T-helper 1 cell treated with Interleukin-12 subunit alpha and Interleukin-12 subunit beta and Interleukin-4 antibody, amounts not matched to agents 30 μg/mL and 1 μg/mL, for 36 hours (primary cell): ENCODE data around the gene HNRNPAB.
"Not testable (repeated sequence)": the region's sequence is repeated elsewhere in the genome, so short reads cannot be mapped to it uniquely, and the experiment has no call there.

ENCODE experiments used
- H3K27ac Mint-ChIP-seq: one replicate; pipeline ENCODE4 v1.8.0; 2021; ENCODE audit warnings: mild to moderate bottlenecking, mixed read lengths
- H3K27me3 Mint-ChIP-seq: one replicate; pipeline ENCODE4 v1.8.0; 2021; ENCODE audit warnings: low read depth, mixed read lengths
- H3K36me3 Mint-ChIP-seq: one replicate; pipeline ENCODE4 v1.8.0; 2021; ENCODE audit warnings: low read depth, mixed read lengths
- H3K4me1 Mint-ChIP-seq: one replicate; pipeline ENCODE4 v1.8.0; 2021; ENCODE audit warnings: low read depth, mixed read lengths
- H3K4me3 Mint-ChIP-seq: one replicate; pipeline ENCODE4 v1.8.0; 2021; ENCODE audit warnings: mild to moderate bottlenecking, moderate library complexity, mixed read lengths
- H3K9me3 Mint-ChIP-seq: one replicate; pipeline ENCODE4 v1.8.0; 2021; ENCODE audit warnings: mixed read lengths

HNRNPAB gene

DNA sequence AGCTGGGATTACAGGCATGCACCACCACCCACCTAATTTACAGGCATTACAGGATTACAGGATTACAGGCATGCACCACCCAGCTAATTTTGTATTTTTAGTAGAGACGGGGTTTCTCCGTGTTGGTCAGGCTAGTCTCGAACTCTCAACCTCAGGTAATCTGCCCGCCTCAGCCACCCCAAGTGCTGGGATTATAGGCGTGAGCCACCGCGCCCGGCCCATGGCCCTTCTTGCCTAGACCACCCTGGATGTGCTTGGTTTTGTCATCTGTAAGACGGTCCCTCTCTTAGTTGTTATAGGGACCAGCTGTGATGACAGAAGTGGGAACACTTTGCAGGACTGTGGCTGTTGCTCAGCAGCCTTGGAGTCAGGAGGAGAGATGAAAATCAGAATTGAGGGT, 31.8 kb downstream of the HNRNPAB start:
- H3K27ac Mint-ChIP-seq: no peak overlapping the region
- peaks cover 5% of the 10 kb centered on the region for H3K36me3 Mint-ChIP-seq
- no peaks in the 10 kb centered on the region for H3K27me3 Mint-ChIP-seq
- no peaks in the 10 kb centered on the region for H3K9me3 Mint-ChIP-seq
- no peak overlapping the region for H3K4me3 Mint-ChIP-seq
- peaks cover 44% of the 10 kb centered on the region for H3K4me1 Mint-ChIP-seq

DNA sequence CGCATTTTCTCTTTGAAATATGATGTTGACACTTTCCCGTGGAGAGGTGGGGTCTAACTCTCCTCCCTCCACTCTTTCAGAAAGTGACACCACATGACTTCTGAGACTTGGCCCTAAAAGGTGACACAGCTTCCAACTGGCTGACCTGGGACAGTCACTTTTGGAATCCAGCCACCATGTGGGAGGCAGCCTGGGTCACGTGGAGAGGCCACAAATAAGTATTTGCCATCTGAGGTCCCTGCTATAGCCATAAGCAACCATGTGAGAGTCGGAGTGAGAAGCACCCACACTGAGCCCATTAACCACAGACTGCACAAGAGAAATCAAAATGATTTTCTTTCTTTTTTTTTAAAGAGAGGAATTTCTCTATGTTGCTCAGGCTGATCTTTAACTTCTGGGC, 32.3 kb downstream of the HNRNPAB start:
- Mint-ChIP-seq H3K4me1 (peaks cover 42% of the 10 kb centered on the region), H3K36me3 (no peaks in the 10 kb centered on the region), H3K9me3 (no peaks in the 10 kb centered on the region), H3K4me3 (no peak overlapping the region), H3K27ac (peak overlapping the region; percentile 76), H3K27me3 (no peaks in the 10 kb centered on the region)

DNA sequence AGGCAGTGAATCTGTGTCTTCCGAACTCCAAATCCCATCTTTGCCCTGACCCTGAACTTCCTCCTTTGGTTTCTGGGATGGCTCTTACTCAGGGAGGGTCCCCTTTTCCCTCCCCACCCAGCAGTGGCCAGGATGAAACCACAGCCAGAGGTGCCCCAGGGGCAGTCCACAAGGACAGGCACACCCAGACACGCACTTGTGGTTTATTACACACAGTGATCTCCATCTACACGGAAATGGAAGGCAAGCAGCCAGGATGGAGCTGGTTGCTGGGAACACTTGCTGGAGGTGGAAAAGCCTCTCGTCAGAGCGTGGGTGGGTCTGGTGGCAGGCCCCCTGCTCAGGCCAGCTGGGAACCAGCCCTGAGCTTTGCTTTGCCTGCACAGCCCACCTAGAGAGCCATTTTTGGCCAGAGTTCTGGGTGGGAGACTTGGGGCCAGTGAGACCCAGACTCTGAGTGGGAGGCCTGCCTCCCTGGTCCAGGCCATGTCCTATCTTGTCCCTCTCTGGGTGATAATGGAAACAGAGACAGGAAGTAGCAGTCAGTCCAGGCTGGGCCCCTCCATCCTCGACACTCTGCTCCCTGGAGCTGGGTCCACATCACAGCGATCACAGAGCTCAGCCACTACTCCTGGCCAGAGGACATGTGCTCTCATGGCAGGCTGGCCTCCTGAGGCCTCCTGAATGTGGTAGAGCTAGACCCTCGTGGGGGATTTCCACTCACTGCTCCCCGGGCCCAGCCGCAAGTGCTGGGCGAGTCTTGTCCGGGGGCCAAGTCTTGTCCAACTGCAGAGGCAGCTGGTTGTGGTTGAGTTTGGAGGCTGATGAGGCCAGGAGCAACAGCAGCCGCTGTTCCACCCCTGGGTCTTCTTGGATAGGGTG, 33.3 kb downstream of the HNRNPAB start:
- Mint-ChIP-seq H3K9me3 (no peaks in the 10 kb centered on the region), H3K4me3 (no peak overlapping the region), H3K27ac (peak overlapping the region; percentile 93), H3K36me3 (no peaks in the 10 kb centered on the region), H3K27me3 (no peaks in the 10 kb centered on the region), H3K4me1 (peaks cover 45% of the 10 kb centered on the region)

DNA sequence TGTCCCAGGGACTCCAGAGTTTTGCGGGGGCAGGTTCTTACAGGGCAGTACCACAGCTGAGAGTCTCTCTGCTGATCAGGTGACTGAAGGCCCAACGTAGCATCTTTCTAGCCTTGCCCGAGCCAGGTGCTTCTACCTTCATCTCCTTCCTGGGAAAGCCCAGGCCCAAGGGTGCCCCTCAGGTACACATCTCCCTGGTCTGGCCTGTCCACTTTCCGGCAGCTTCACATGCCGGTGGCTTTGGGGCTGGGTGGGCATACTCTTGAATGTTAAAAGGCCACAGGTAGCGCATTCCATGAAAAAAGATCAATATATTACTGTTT, 33.9 kb downstream of the HNRNPAB start:
- H3K36me3 Mint-ChIP-seq: no peaks in the 10 kb centered on the region
- H3K4me1 Mint-ChIP-seq: peaks cover 42% of the 10 kb centered on the region
- no peaks in the 10 kb centered on the region for H3K9me3 Mint-ChIP-seq
- peak overlapping the region; percentile 93 for H3K27ac Mint-ChIP-seq
- no peaks in the 10 kb centered on the region for H3K27me3 Mint-ChIP-seq
- peak overlapping the region; percentile 42 for H3K4me3 Mint-ChIP-seq

DNA sequence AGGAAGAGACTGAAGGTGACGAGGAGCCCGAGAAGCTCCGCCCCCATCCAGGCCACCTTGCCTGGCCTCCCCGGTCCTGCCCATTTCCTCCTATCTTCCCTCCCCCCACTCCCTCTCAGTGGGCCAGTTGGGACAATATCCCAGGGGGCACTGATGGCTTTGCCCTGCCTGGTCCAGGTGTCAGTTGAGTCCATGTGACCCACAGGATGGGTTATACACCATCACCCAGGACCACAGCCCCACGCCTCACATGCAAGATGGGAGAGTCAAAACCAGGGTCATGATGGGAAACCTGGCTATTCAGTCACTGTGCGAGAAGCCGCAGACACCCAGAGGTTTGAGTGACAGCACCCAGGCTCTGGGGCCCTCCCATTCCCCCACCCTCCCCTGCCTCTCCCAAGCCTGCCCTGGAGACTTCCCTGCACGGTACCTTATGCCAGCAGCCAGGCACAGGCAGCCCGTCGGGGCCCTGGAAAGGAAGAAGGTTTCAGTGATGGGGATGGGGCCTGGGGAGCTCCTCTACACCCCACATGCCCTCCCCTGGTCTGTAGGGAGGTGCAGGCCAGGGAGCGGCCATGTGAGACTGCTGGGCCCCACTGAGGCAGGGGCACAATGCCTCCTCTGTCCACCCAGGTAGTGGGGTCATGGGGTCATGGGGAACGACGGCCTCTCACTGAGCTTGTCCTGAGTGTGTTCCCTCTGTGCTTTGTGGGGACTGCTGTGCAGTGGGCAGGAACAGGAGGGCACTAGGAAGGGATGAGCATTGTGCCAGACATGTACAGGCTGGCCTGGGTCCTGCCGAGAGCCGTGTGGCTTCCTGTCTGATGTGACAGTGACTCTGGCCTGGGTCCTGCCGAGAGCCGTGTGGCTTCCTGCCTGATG, 34.6 kb downstream of the HNRNPAB start:
- Mint-ChIP-seq H3K4me1 (peaks cover 40% of the 10 kb centered on the region), H3K9me3 (no peaks in the 10 kb centered on the region), H3K27me3 (no peaks in the 10 kb centered on the region), H3K36me3 (no peaks in the 10 kb centered on the region), H3K27ac (peak overlapping the region; percentile 93), H3K4me3 (peak overlapping the region; percentile 63)

DNA sequence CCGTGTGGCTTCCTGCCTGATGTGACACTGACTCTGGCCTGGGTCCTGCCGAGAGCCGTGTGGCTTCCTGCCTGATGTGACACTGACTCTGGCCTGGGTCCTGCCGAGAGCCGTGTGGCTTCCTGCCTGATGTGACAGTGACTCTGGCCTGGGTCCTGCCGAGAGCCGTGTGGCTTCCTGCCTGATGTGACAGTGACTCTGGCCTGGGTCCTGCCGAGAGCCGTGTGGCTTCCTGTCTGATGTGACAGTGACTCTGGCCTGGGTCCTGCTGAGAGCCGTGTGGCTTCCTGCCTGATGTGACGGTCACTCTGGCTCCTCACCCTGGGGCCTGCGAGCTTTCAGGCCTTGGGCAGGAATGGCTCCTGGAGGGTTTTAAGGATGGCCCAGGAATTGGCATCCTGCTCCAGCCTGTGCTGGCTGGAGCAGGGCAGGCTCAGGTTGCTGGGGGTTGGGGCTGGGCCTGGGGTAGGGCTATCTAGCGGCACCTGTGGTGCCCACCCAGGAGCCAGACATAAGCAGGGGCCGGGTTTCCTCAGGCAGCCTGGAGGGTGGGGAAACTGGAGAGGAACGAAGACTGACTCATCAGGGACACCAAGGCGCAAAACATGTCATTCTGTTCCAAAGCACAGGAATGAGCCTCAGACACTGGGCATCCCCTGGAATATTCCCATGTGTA, 35.4 kb downstream of the HNRNPAB start:
- H3K27me3 Mint-ChIP-seq, H3K9me3 Mint-ChIP-seq, H3K36me3 Mint-ChIP-seq: not testable (repeated sequence)
- Mint-ChIP-seq H3K4me1 (peaks cover 40% of the 10 kb centered on the region), H3K4me3 (peak overlapping the region; percentile 48), H3K27ac (peak overlapping the region; percentile 90)

DNA sequence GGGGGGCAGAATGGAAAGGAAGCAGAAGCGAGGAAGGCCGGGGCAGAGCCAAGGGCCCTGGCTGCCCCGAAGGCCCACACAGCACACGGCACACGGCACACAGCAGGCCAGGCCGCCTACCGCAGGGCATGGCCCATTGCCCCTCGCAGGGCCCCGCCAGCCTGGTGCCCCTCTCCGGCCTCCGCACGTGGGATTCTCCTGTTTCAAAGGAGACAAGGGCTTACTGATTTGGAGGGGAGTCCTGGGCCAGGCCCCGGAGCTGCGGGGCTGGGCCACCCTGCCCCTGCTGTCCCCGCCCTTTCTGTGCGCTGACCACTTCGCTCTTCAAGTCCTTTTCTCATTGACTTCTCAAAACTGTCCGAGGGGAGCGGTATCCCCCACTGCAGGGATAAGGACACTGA, 36.0 kb downstream of the HNRNPAB start:
- Mint-ChIP-seq H3K4me3 (peak overlapping the region; percentile 75), H3K27me3 (no peaks in the 10 kb centered on the region), H3K36me3 (no peaks in the 10 kb centered on the region), H3K9me3 (no peaks in the 10 kb centered on the region), H3K27ac (peak overlapping the region; percentile 92), H3K4me1 (peaks cover 36% of the 10 kb centered on the region)

DNA sequence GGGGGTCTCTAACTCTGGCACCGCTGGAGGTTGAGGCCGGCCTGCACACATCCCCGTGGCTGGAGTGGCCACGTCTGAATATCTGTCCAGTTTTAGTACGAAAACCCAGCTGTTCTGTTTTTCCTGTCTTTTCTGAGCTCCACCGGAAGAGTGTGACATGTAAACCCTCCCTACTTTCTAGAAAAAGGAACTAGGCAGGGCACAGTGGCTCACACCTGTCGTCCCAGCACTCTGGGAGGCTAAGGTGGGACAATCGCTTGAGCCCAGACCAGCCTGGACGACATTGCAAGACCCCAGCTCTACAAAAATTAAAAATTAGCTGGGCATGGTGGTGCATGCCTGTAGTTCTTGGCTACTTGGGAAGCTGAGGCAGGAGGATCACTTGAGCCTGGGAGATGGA, 36.4 kb downstream of the HNRNPAB start:
- Mint-ChIP-seq H3K27ac (peak overlapping the region; percentile 92), H3K9me3 (no peaks in the 10 kb centered on the region), H3K27me3 (no peaks in the 10 kb centered on the region), H3K4me1 (peaks cover 34% of the 10 kb centered on the region), H3K4me3 (peak overlapping the region; percentile 75), H3K36me3 (no peaks in the 10 kb centered on the region)

DNA sequence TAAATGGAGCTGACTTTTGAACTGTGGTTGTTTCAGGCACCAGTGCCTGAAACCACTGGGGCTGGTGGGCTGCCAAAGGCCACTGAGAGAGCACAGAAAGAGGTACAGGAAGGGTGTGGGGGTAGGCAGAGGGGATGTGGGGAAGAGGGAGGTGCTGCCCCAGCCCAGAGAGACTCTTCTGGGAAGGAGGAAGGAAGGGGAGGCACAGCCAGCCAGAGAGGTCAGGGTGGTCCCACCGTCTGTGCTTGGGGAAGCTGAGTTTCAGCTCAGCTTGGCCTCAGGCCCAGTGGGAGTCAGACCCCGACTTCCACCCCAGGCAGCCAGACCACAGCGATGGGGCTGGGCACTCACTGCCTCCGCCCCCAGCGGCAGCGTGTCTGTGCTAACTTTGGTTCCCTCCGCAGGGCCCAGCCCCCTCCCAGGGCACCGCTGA, 36.9 kb downstream of the HNRNPAB start:
- Mint-ChIP-seq H3K27me3 (no peaks in the 10 kb centered on the region), H3K4me1 (peaks cover 34% of the 10 kb centered on the region), H3K4me3 (peak overlapping the region; percentile 75), H3K27ac (peak overlapping the region; percentile 92), H3K9me3 (no peaks in the 10 kb centered on the region), H3K36me3 (no peaks in the 10 kb centered on the region)

DNA sequence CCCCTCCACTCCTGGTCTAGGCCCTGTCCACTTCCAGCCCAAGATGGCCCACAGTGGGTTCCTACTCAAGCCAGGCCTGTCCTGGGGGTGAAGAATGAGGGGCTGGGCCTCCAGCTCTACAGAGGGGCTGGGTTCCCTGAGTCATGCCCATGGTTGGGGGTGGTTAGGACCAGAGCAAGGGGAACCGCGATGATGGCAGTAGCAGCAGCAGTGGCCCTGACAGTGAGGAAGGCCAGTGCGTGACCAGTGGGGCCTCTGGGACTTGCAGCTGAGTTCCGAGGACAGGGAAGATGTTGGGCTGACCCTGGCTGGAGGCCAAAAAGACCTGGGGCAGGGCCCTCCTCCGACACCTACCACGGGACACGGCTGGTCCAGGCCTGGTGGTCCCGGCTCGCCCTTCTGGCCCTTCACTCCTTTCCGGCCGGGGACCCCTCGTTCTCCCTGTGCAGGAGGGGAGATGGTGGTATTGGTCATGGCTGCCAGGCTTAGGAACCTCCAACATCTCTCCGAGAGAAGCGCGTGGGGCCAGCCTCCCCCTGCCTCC, 37.4 kb downstream of the HNRNPAB start:
- Mint-ChIP-seq H3K4me1 (peaks cover 32% of the 10 kb centered on the region), H3K4me3 (peak overlapping the region; percentile 17), H3K36me3 (no peaks in the 10 kb centered on the region), H3K9me3 (no peaks in the 10 kb centered on the region), H3K27me3 (no peaks in the 10 kb centered on the region), H3K27ac (no peak overlapping the region)

DNA sequence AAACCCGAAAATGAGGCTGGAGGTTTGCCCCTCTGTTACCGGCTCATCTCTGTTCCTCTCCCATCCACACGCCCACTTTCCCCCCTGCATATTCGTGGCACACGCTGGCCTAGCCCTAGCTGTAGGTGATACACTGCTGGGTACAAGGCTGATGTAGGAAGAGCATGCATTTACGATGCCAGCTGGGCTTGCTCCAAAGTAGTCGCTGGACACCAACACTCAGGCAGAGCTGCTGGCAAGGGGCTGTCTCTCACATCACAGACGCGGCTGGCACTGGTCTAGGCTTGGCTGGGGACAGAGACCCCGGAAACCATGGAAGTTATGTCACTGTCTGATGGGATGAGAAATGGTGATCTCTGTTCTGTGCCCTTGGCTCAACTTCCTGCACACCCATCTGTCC, 38.1 kb downstream of the HNRNPAB start:
- Mint-ChIP-seq H3K27ac (peak overlapping the region; percentile 42), H3K9me3 (no peaks in the 10 kb centered on the region), H3K4me1 (peaks cover 30% of the 10 kb centered on the region), H3K4me3 (peak overlapping the region; percentile 42), H3K36me3 (no peaks in the 10 kb centered on the region), H3K27me3 (no peaks in the 10 kb centered on the region)

DNA sequence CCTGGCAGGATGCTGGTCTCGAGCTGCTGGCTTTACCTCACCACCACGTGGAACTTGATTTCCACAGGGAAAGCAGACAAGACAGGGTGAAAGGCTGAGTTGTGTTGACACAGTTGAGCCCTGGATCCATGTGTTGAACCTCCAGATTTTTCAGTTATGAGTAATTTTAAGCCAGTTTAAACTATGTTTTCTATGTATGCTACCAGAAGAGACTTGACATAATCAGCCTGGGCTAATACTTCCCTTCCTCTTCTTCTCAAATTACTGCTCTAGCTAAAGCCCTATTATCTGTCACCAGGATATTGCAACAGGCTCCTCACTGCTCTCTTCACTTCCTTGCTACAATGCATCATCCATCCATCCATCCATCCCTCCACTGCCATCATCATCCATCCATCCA, 40.2 kb downstream of the HNRNPAB start:
- no peak overlapping the region for H3K4me3 Mint-ChIP-seq
- H3K27me3 Mint-ChIP-seq: no peaks in the 10 kb centered on the region
- no peaks in the 10 kb centered on the region for H3K36me3 Mint-ChIP-seq
- no peak overlapping the region for H3K27ac Mint-ChIP-seq
- no peaks in the 10 kb centered on the region for H3K9me3 Mint-ChIP-seq
- peaks cover 22% of the 10 kb centered on the region for H3K4me1 Mint-ChIP-seq

DNA sequence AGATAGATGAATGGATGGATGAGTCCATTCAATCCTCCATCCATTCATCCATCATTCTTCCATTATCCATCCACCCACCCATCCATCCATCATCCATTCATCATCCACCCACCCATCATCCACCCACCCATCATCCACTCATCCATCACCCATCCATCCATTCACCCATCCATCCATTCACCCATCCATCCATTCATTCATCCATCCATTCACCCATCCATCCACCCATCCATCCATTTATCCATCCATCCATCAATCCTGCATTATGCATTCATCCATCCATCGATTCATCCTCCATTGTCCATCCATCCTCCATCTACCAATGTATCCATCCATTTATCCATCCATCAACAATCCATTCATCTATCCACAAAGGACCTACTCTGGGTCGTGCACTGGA, 41.1 kb downstream of the HNRNPAB start:
- peaks cover 22% of the 10 kb centered on the region for H3K4me1 Mint-ChIP-seq
- no peaks in the 10 kb centered on the region for H3K27me3 Mint-ChIP-seq
- H3K27ac Mint-ChIP-seq: no peak overlapping the region
- H3K36me3 Mint-ChIP-seq: no peaks in the 10 kb centered on the region
- no peak overlapping the region for H3K4me3 Mint-ChIP-seq
- H3K9me3 Mint-ChIP-seq: no peaks in the 10 kb centered on the region

DNA sequence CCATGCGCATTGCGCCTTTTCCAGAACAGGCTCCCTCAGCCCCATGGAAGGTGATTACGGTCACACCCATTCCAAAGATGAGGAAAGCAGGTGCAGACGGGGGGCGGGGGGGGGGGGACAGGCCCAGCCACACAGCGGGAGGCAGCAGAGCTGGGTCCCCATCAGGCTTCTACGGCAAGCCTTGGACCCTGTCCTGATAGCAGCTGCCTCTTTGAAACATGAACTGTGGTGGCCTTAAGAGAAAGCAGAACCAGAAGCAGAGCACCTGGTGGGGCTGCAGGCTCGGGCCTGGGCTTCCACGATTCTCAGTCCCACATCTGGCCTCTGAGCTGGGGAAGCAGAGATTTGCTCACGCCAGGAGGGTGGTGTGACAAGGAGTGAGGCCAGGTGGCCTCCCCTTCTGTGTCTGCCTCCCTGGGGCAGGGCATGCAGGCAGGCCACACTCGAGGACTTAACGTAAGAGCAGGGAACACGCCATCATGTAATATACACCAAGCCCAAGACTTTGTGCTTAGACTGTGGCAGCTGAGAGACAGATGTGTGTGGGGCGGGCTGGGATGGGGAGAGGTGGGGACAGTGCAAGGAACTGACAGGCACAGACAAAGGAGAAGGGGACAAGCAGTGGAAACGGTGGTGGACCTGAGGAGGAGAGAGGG, 42.4 kb downstream of the HNRNPAB start:
- Mint-ChIP-seq H3K9me3 (no peaks in the 10 kb centered on the region), H3K27ac (peak overlapping the region; percentile 52), H3K27me3 (no peaks in the 10 kb centered on the region), H3K36me3 (no peaks in the 10 kb centered on the region), H3K4me3 (no peak overlapping the region), H3K4me1 (peaks cover 12% of the 10 kb centered on the region)
